Measurements from ENCODE around the gene ATF6.

GRCh38 chr1:161738627-161739287 lies 27.4 kb upstream of the ATF6 start:
- TF ChIP-seq, protein P1, sequence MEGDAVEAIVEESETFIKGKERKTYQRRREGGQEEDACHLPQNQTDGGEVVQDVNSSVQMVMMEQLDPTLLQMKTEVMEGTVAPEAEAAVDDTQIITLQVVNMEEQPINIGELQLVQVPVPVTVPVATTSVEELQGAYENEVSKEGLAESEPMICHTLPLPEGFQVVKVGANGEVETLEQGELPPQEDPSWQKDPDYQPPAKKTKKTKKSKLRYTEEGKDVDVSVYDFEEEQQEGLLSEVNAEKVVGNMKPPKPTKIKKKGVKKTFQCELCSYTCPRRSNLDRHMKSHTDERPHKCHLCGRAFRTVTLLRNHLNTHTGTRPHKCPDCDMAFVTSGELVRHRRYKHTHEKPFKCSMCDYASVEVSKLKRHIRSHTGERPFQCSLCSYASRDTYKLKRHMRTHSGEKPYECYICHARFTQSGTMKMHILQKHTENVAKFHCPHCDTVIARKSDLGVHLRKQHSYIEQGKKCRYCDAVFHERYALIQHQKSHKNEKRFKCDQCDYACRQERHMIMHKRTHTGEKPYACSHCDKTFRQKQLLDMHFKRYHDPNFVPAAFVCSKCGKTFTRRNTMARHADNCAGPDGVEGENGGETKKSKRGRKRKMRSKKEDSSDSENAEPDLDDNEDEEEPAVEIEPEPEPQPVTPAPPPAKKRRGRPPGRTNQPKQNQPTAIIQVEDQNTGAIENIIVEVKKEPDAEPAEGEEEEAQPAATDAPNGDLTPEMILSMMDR (IDR thresholded peaks at IDR 0.05) = peak; percentile 38 to 63 (median 52)
- TF ChIP-seq POLR2A (IDR thresholded peaks at IDR 0.05) = no peak
